H1 (cell line): ENCODE results near the gene RRP1B. TPM values are rescaled to one million over a fixed set of nuclear protein-coding genes. Genes with fewer than 3 reads are reported as not detected.

Experiments used
- CTCF ChIA-PET: fragments of 300-600 bp; sonication (Branson Sonifier 250); formaldehyde crosslinking; loops from one replicate; lab custom pipeline; 2021; ENCODE audit not compliant: partially characterized antibody; lab: Charles Lee
- POLR2A ChIA-PET: fragments of 300-600 bp; sonication (Branson Sonifier 250); formaldehyde crosslinking; loops from one replicate; lab custom pipeline; 2021; ENCODE audit warnings: inconsistent platforms; ENCODE audit not compliant: partially characterized antibody; lab: Charles Lee
- DNase-seq, 2 experiments: peaks; one replicate each; pipeline versions ENCODE4 v3.0.0 to v3.0.0-alpha.2; 2010 to 2022; ENCODE audit warnings: low spot score in 2 of 2, low read depth in 1 of 2, mixed read lengths in 1 of 2
- FAIRE-seq: peaks from 2 replicates; lab custom pipeline; 2011; peaks lifted over from hg19 to GRCh38; lab: Jason Lieb, UNC
- H2AFZ ChIP-seq: 2 replicates; pipeline ENCODE4 v1.8.1; 2012; ENCODE audit warnings: low read length, inconsistent platforms
- H2AK5ac ChIP-seq: 2 replicates; pipeline ENCODE4 v1.6.1; 2013; ENCODE audit warnings: low read depth, low read length
- H2BK120ac ChIP-seq: replicated peaks from 2 replicates; pipeline ENCODE3; 2013; ENCODE audit warnings: low read depth, low read length, inconsistent platforms
- H2BK12ac ChIP-seq: 2 replicates; pipeline ENCODE4 v1.6.1; 2013; ENCODE audit warnings: low read depth, low read length
- H2BK15ac ChIP-seq: 2 replicates; pipeline ENCODE4 v1.6.1; 2013; ENCODE audit warnings: low read length
- H2BK20ac ChIP-seq: 2 replicates; pipeline ENCODE4 v1.6.1; 2013; ENCODE audit warnings: low read length
- H2BK5ac ChIP-seq: 2 replicates; pipeline ENCODE4 v1.6.1; 2013; ENCODE audit warnings: low read depth, low read length
- H3K14ac ChIP-seq: 2 replicates; pipeline ENCODE4 v1.6.1; 2013; ENCODE audit warnings: inconsistent platforms; ENCODE audit not compliant: insufficient read length
- H3K18ac ChIP-seq: 2 replicates; pipeline ENCODE4 v1.6.1; 2013; ENCODE audit warnings: low read length; ENCODE audit errors: extremely low read depth
- H3K23ac ChIP-seq: 2 replicates; pipeline ENCODE4 v1.6.1; 2013; ENCODE audit warnings: inconsistent platforms; ENCODE audit not compliant: insufficient read length
- H3K23me2 ChIP-seq: 2 replicates; pipeline ENCODE4 v1.6.1; 2013; ENCODE audit warnings: low read depth, low read length
- H3K27ac ChIP-seq: 2 replicates; pipeline ENCODE4 v1.6.1; 2011; ENCODE audit warnings: low read depth, low read length, inconsistent platforms
- H3K27me3 ChIP-seq, 4 experiments: replicated peaks in 1 of 4; 1 replicate in 1 of 4; 2 replicates in 3 of 4; pipeline versions ENCODE4 v1.6.1 to v1.8.1; 2011 to 2013; ENCODE audit warnings: low read length in 3 of 4, mild to moderate bottlenecking in 3 of 4, inconsistent platforms in 2 of 4, mixed read lengths in 2 of 4, moderate library complexity in 1 of 4; ENCODE audit not compliant: control insufficient read depth in 3 of 4, insufficient read depth in 3 of 4; ENCODE audit errors: extremely low read depth in 1 of 4
- H3K36me3 ChIP-seq, 4 experiments: 2 replicates each; pipeline versions ENCODE4 v1.6.1 to v1.8.1; 2011 to 2013; ENCODE audit warnings: mild to moderate bottlenecking in 4 of 4, low read length in 3 of 4, moderate library complexity in 2 of 4, control low read depth in 1 of 4, inconsistent platforms in 1 of 4; ENCODE audit not compliant: insufficient read depth in 4 of 4, control insufficient read depth in 2 of 4
- H3K4ac ChIP-seq: replicated peaks from 2 replicates; pipeline ENCODE3; 2013; ENCODE audit warnings: low read length, low read depth, mixed read lengths, inconsistent platforms; ENCODE audit not compliant: insufficient read length
- H3K4me1 ChIP-seq, 4 experiments: replicated peaks in 1 of 4; 1 replicate in 1 of 4; 2 replicates in 3 of 4; pipeline versions ENCODE4 v1.6.1 to v1.8.1; 2011 to 2013; ENCODE audit warnings: low read length in 3 of 4, inconsistent platforms in 2 of 4, mixed read lengths in 1 of 4; ENCODE audit not compliant: insufficient read depth in 4 of 4, control insufficient read depth in 3 of 4
- H3K4me2 ChIP-seq, 2 experiments: 2 replicates each; pipeline versions ENCODE4 v1.6.1 to v1.8.1; 2011 to 2013; ENCODE audit warnings: low read depth in 2 of 2, low read length in 2 of 2, control low read depth in 1 of 2, inconsistent platforms in 1 of 2, mild to moderate bottlenecking in 1 of 2; ENCODE audit not compliant: insufficient read depth in 1 of 2
- H3K4me3 ChIP-seq, 4 experiments: fragments of 200-600, 300-600 bp in 1 of 4; sonication (generic), shearing (Covaris generic), sonication (Bioruptor Twin) in 1 of 4; 2 replicates each; pipeline versions ENCODE4 v1.5.1 to v1.8.1; 2011 to 2016; ENCODE audit warnings: low read length in 4 of 4, low read depth in 3 of 4, control low read depth in 2 of 4, inconsistent platforms in 2 of 4, mild to moderate bottlenecking in 2 of 4, mixed read lengths in 1 of 4, moderate library complexity in 1 of 4; ENCODE audit not compliant: insufficient read depth in 2 of 4; ENCODE audit errors: extremely low read depth in 1 of 4
- H3K56ac ChIP-seq: replicated peaks from 2 replicates; pipeline ENCODE3; 2013; ENCODE audit warnings: low read depth, mild to moderate bottlenecking, mixed read lengths, low read length, inconsistent platforms; ENCODE audit not compliant: insufficient read length
- H3K79me1 ChIP-seq: 2 replicates; pipeline ENCODE4 v1.6.1; 2013; ENCODE audit warnings: low read depth, low read length, control low read depth
- H3K79me2 ChIP-seq, 2 experiments: 2 replicates each; pipeline versions ENCODE4 v1.6.1 to v1.8.1; 2012 to 2013; ENCODE audit warnings: low read length in 2 of 2, mild to moderate bottlenecking in 2 of 2, inconsistent platforms in 1 of 2; ENCODE audit not compliant: insufficient read depth in 2 of 2, control insufficient read depth in 1 of 2
- H3K9ac ChIP-seq, 4 experiments: replicated peaks in 1 of 4; 1 replicate in 1 of 4; 2 replicates in 3 of 4; pipeline versions ENCODE4 v1.6.1 to v1.8.1; 2011 to 2013; ENCODE audit warnings: low read depth in 3 of 4, low read length in 3 of 4, control low read depth in 2 of 4, mild to moderate bottlenecking in 2 of 4, moderate library complexity in 2 of 4, inconsistent platforms in 1 of 4; ENCODE audit errors: extremely low read depth in 1 of 4
- H3K9me3 ChIP-seq, 2 experiments: 2 replicates each; pipeline versions ENCODE4 v1.6.1 to v1.8.1; 2012 to 2013; ENCODE audit warnings: mild to moderate bottlenecking in 2 of 2, moderate library complexity in 2 of 2, control low read depth in 1 of 2, inconsistent platforms in 1 of 2, low read depth in 1 of 2, low read length in 1 of 2, mixed read lengths in 1 of 2; ENCODE audit not compliant: insufficient read depth in 2 of 2
- H4K20me1 ChIP-seq, 2 experiments: replicated peaks in 1 of 2; 2 replicates each; pipeline versions ENCODE3 to v1.8.1; 2011 to 2013; ENCODE audit warnings: inconsistent platforms in 2 of 2, low read length in 2 of 2, mild to moderate bottlenecking in 1 of 2; ENCODE audit not compliant: insufficient read depth in 2 of 2, control insufficient read depth in 1 of 2
- H4K5ac ChIP-seq: 2 replicates; pipeline ENCODE4 v1.6.1; 2013; ENCODE audit warnings: low read length, low read depth, mixed read lengths, inconsistent platforms; ENCODE audit not compliant: insufficient read length
- H4K8ac ChIP-seq: 2 replicates; pipeline ENCODE4 v1.8.0; 2013; ENCODE audit warnings: mild to moderate bottlenecking, moderate library complexity, low read length, inconsistent platforms; ENCODE audit not compliant: insufficient read depth; ENCODE audit errors: extremely low read depth
- H4K91ac ChIP-seq: replicated peaks from 2 replicates; pipeline ENCODE3; 2013; ENCODE audit warnings: low read length, mixed read lengths, inconsistent platforms; ENCODE audit not compliant: insufficient read length
- CBX8 ChIP-seq: fragments of 300-800, 300-1000 bp; sonication (generic); IDR thresholded peaks from 2 replicates; pipeline ENCODE4 v1.7.1; 2016; ENCODE audit warnings: low read depth, low read length, borderline replicate concordance
- CHD2 ChIP-seq: IDR thresholded peaks from 2 replicates; pipeline ENCODE4 v1.6.1; 2012; ENCODE audit warnings: low read length, improper control_type of control experiment
- EGR1 ChIP-seq: IDR thresholded peaks from 2 replicates; pipeline ENCODE4 v1.6.1; 2011; ENCODE audit warnings: low read depth, low read length, borderline replicate concordance
- RXRA ChIP-seq: IDR thresholded peaks from 2 replicates; pipeline ENCODE4 v1.6.1; 2011; ENCODE audit warnings: low read depth, mild to moderate bottlenecking, low read length, moderate library complexity; ENCODE audit not compliant: insufficient read depth
- SIN3A ChIP-seq, 2 experiments: IDR thresholded peaks in 1 of 2; conservative IDR thresholded peaks in 1 of 2; 2 replicates each; pipeline ENCODE4 v1.6.1; 2011 to 2012; ENCODE audit warnings: low read length in 2 of 2, improper control_type of control experiment in 1 of 2, low read depth in 1 of 2, mild to moderate bottlenecking in 1 of 2
- TAF1 ChIP-seq: IDR thresholded peaks from 2 replicates; pipeline ENCODE4 v1.6.1; 2011; ENCODE audit warnings: mild to moderate bottlenecking, low read depth, low read length
- TCF12 ChIP-seq: IDR thresholded peaks from 2 replicates; pipeline ENCODE4 v1.6.1; 2011; ENCODE audit warnings: low read depth, mild to moderate bottlenecking, low read length
- TEAD4 ChIP-seq: IDR thresholded peaks from 2 replicates; pipeline ENCODE4 v1.6.1; 2012; ENCODE audit warnings: low read depth, low read length, inconsistent platforms, mixed read lengths
- WGBS, 2 experiments: shearing (Covaris generic) in 1 of 2; methylation state at CpG; one replicate each; pipeline versions ENCODE4 v1.1.6 to v1.1.7; 2013 to 2015; ENCODE audit warnings: low lambda C conversion rate in 2 of 2, mixed read lengths in 2 of 2, inconsistent platforms in 1 of 2, low coverage in 1 of 2, missing lambda C conversion rate in 1 of 2; ENCODE audit not compliant: insufficient replicate concordance in 2 of 2, insufficient coverage in 1 of 2, insufficient read length in 1 of 2; ENCODE audit errors: extremely low coverage in 1 of 2, missing lambda C conversion rate in 1 of 2; 5-methylcytosine and 5-hydroxymethylcytosine counted together
- long read RNA-seq, 2 experiments: library from RNA in 1 of 2; library from capped mRNA in 1 of 2; stranded (forward); transcript quantifications; one replicate each; pipeline ENCODE4 v2.0.0, GENCODE V29; 2021; ENCODE audit warnings: inconsistent platforms in 1 of 2
- polyA minus RNA-seq, 3 experiments: library from RNA; depleted of rRNA, polyadenylated mRNA; stranded (reverse); fragments of >200 nt; gene quantifications; 1 replicate in 2 of 3; 2 replicates in 1 of 3; pipeline ENCODE4 v1.2.3, GENCODE V29; 2011
- polyA plus RNA-seq, 7 experiments: library from polyadenylated mRNA; depleted of rRNA in 3 of 7; stranded (reverse) in 5 of 7; unstranded in 2 of 7; fragments of >200 nt in 5 of 7; fragments of 200-250 nt in 2 of 7; gene quantifications; 1 replicate in 5 of 7; 2 replicates in 1 of 7; 4 replicates in 1 of 7; pipeline versions ENCODE4 v1.2.1 to v1.2.3, GENCODE V29; 2011 to 2013; ENCODE audit warnings: missing spikeins in 2 of 7, mixed read lengths in 2 of 7
- total RNA-seq: library from RNA; stranded (reverse); fragmentation: NEBNext Ultra II Directional; extraction: Animal tissue kit (Norgen Biotek cat#: 25700); gene quantifications from 2 replicates; pipeline ENCODE4 v1.2.1, GENCODE V29; 2021

RRP1B gene
- total RNA-seq (96.7 and 97.3 TPM in 2 replicates), polyA plus RNA-seq (2011; rRNA removed) (25.8 and 27.0 TPM in 2 replicates), polyA minus RNA-seq (2011; rRNA and poly(A)+ RNA removed) (42.4 and 47.6 TPM in 2 replicates)
- 26.8 TPM for polyA plus RNA-seq (2011; cell fraction: cytosol; rRNA removed)
- 33.9 TPM for polyA plus RNA-seq (2011; cell fraction: nucleus; rRNA removed)
- polyA plus RNA-seq (2012, experiment 1 of 2) = 43.2 to 52.8 TPM (median 48.2 TPM) in 4 replicates
- 12.0 TPM for polyA plus RNA-seq (2012, experiment 2 of 2)
- polyA plus RNA-seq (2013, experiment 1 of 2) = 49.1 TPM
- polyA plus RNA-seq (2013, experiment 2 of 2) = 49.5 TPM
- 38.3 TPM for polyA minus RNA-seq (2011; cell fraction: cytosol; rRNA and poly(A)+ RNA removed)
- polyA minus RNA-seq (2011; cell fraction: nucleus; rRNA and poly(A)+ RNA removed) = 28.8 TPM
- long read RNA-seq, experiment 1, full-length matches to known transcripts = 3 of 84 reads
- long read RNA-seq, experiment 1, partial matches to known transcripts = 17 of 84 reads
- long read RNA-seq, experiment 1, other reads (novel, unspliced or antisense) = 64 of 84 reads
- long read RNA-seq, experiment 2, partial matches to known transcripts = 0 of 4 reads
- long read RNA-seq, experiment 2, other reads (novel, unspliced or antisense) = 4 of 4 reads

DNA sequence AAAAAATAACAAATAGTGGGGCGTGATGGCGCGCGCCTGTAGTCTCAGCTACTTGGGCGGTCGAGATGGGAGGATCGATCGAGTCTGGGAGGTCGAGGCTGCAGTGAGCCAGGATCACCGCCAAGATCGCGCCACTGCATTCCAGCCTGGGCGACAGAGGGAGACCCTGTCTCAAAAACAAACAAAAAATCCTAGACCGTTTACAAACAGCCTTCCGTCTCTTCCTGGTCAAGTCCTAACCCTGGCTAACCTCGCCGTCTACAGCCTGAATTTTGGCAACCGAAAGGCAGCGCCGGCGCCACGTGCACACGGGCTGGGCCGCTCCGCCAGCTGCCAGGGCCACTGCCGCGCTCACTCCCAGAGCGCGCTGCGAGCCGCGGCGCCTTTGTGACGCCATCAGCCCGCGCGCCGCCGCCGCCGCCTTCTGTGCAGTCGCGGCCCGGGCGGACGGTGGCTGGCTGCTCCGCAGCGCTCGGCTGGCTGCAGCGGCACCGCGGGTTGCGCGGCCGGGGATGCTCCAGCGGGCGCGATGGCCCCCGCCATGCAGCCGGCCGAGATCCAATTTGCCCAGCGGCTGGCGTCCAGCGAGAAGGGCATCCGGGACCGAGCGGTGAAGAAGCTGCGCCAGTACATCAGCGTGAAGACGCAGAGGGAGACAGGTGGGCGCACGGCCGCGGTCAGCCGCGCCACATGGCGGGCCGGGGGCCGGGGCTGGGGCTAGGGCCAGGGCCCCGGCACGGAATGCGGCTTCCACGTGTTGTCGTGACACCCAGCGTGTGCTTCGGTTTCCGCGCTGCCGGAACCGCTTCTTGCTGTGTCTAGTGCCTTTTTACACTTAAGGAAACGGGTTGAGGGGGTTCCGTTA is at the start of gene RRP1B, which contains the start of gene HSF2BP:
Gene RRP1B (plus strand): TSS at position 425 of the 865 bp plus-strand sequence. CDS start 105 bp downstream, at position 530.
Gene HSF2BP (minus strand): TSS at position 353 of the 865 bp plus-strand sequence. CDS start 1,392 bp downstream, outside the sequence.
- 18% methylated on average over 75 of the region's 92 CpGs; no CpG with 5 or more reads in 1 of the 2 experiments for WGBS, 2 experiments
- Histone ChIP-seq H3K23ac (no peak within 1 kb of the TSS), H3K56ac (peak within 1 kb of the TSS; percentile 80), H3K14ac (no peak within 1 kb of the TSS), H3K27ac (peak within 1 kb of the TSS; percentile 73), H2BK15ac (no peak within 1 kb of the TSS), H2BK120ac (no peak within 1 kb of the TSS), H3K18ac (no peak within 1 kb of the TSS), H3K36me3 (peaks cover 3 to 14% (median 12%) of the 10 kb centered on the region in 4 experiments; a peak in 6 of 8 replicates), H3K27me3 (peaks cover 0 to 5% (median 2%) of the 10 kb centered on the region in 4 experiments; a peak in 3 of 7 replicates), H3K9me3 (peaks cover 0 to 5% of the 10 kb centered on the region in 2 experiments; a peak in 1 of 4 replicates), H4K5ac (peak within 1 kb of the TSS; percentile 61), H3K4ac (peak within 1 kb of the TSS; percentile 21), H3K23me2 (no peaks in the 10 kb centered on the region), H2AK5ac (no peak within 1 kb of the TSS; the same call in none of the 2 replicates), H4K20me1 (peaks cover 0 to 8% of the 10 kb centered on the region in 2 experiments), H3K9ac (peak within 1 kb of the TSS; percentile 76 to 90 (median 90)), H3K79me1 (peaks cover 11% of the 10 kb centered on the region; the same call in 1 of the 2 replicates), H2BK5ac (peak within 1 kb of the TSS; percentile 79; the same call in 1 of the 2 replicates), H3K4me1 (peaks cover 0 to 6% (median 2%) of the 10 kb centered on the region in 4 experiments; a peak in 5 of 7 replicates), H3K4me2 (peak within 1 kb of the TSS; percentile 82 to 97), H4K91ac (peak within 1 kb of the TSS; percentile 15), H2BK12ac (peak within 1 kb of the TSS; percentile 29; the same call in 1 of the 2 replicates), H2BK20ac (no peak within 1 kb of the TSS), H2AFZ (peak within 1 kb of the TSS; percentile 86; the same call in 1 of the 2 replicates), H4K8ac (peak within 1 kb of the TSS; percentile 96), H3K79me2 (peaks cover 19 to 46% of the 10 kb centered on the region in 2 experiments), H3K4me3 (peak within 1 kb of the TSS; percentile 82 to 98 (median 94))
- DNase-seq = peak; percentile 44 to 88
- FAIRE-seq = no peak
- POLR2A ChIA-PET = interaction anchor here (0.9 to 1.8 kb wide), 11 partner anchors 10 to 69 kb away, joined by 3 to 6 read pairs (median 3); no protein-coding TSS in a partner anchor
- CTCF ChIA-PET = no interaction called here
- peak; percentile 37; the same call in 1 of the 2 replicates for TF ChIP-seq TEAD4
- peak; percentile 80; the same call in 1 of the 2 replicates for TF ChIP-seq TCF12
- TF ChIP-seq CHD2 = peak; percentile 41; the same call in 1 of the 2 replicates
- no peak for TF ChIP-seq CBX8
- no peak for TF ChIP-seq EGR1
- TF ChIP-seq TAF1 = peak; percentile 95
- TF ChIP-seq SIN3A (conservative IDR thresholded peaks at IDR 0.05 in 1 of 2, IDR thresholded peaks at IDR 0.05 in 1 of 2; ENCODE audit: low read depth in 1 of 2, low read length in 2 of 2) = peak; percentile 31 to 85; a peak in 2 of 4 replicates
- no peak for TF ChIP-seq RXRA
